HCT116 (cell line): ENCODE data around the gene INAFM1. TPM values are rescaled to one million over a fixed set of nuclear protein-coding genes. Genes with fewer than 3 reads are reported as not detected.

Experiments used
- ATAC-seq: fragments of 200-7000 bp; cut with Tn5 transposase; 2 replicates; pipeline ENCODE4 v1.9.1; 2020; ENCODE audit warnings: mild to moderate bottlenecking, moderate library complexity
- BruUV-seq: library from RNA; stranded (reverse); fragments of 400-500 nt; replicated peaks from 2 replicates; lab custom pipeline; 2021; lab: Mats Ljungman, UMichigan
- CTCF ChIA-PET: fragments of 300-600 bp; sonication (Branson Sonifier 250); formaldehyde crosslinking; loops from one replicate; lab custom pipeline; 2021; ENCODE audit warnings: antibody characterized with exemption; lab: Charles Lee
- POLR2A ChIA-PET: fragments of 300-600, 350-600 bp; sonication (Branson Sonifier 250); formaldehyde crosslinking; loops from one replicate; lab custom pipeline; 2021; ENCODE audit warnings: antibody characterized with exemption; lab: Charles Lee
- RAD21 ChIA-PET, 2 experiments: fragments of 300-600 bp; sonication (Branson Sonifier 250); formaldehyde crosslinking; loops; one replicate each; lab custom pipeline; 2023; ENCODE audit warnings: low total read pairs in 2 of 2; ENCODE audit not compliant: uncharacterized antibody in 2 of 2, unreplicated experiment in 2 of 2, low non-redundant PET in 1 of 2; lab: Charles Lee
- DNase-seq: peaks from one replicate; pipeline ENCODE4 v3.0.0-alpha.2; 2010; ENCODE audit warnings: low read depth, low spot score
- H2AFZ ChIP-seq: fragments of 200-600 bp; shearing (Covaris generic), sonication (generic); 2 replicates; pipeline ENCODE4 v1.6.1; 2017; ENCODE audit warnings: low read depth, mixed run types, mixed read lengths, antibody characterized with exemption, low read length; ENCODE audit not compliant: poor library complexity, severe bottlenecking
- H3K27ac ChIP-seq: 2 replicates; pipeline ENCODE4 v1.5.1; 2012; ENCODE audit warnings: low read depth, low read length
- H3K27me3 ChIP-seq: fragments of 200-600 bp; sonication (generic); 2 replicates; pipeline ENCODE4 v1.6.1; 2016; ENCODE audit warnings: mixed run types, low read length, mixed read lengths; ENCODE audit not compliant: insufficient read depth
- H3K36me3 ChIP-seq, 2 experiments: fragments of 200-500 bp in 1 of 2; fragments of 200-600 bp in 1 of 2; sonication (Bioruptor generic) in 1 of 2; sonication (generic) in 1 of 2; 2 replicates each; pipeline versions ENCODE4 v1.5.1 to v1.6.1; 2014 to 2016; ENCODE audit warnings: low read length in 2 of 2, inconsistent platforms in 1 of 2, mixed read lengths in 1 of 2, mixed run types in 1 of 2; ENCODE audit not compliant: insufficient read depth in 2 of 2, control insufficient read depth in 1 of 2
- H3K4me1 ChIP-seq, 2 experiments: fragments of 200-600 bp in 1 of 2; sonication (generic) in 1 of 2; 2 replicates each; pipeline versions ENCODE4 v1.5.1 to v1.6.1; 2012 to 2017; ENCODE audit warnings: low read length in 2 of 2, inconsistent platforms in 1 of 2, mild to moderate bottlenecking in 1 of 2, mixed read lengths in 1 of 2, mixed run types in 1 of 2, moderate library complexity in 1 of 2; ENCODE audit not compliant: insufficient read depth in 2 of 2, control insufficient read depth in 1 of 2
- H3K4me2 ChIP-seq: fragments of 200-600 bp; sonication (generic); 2 replicates; pipeline ENCODE4 v1.6.1; 2017; ENCODE audit warnings: mixed run types, low read length, mixed read lengths
- H3K4me3 ChIP-seq, 2 experiments: fragments of 200-600 bp in 1 of 2; sonication (generic) in 1 of 2; replicated peaks in 1 of 2; 2 replicates each; pipeline ENCODE4 v1.5.1; 2011 to 2016; ENCODE audit warnings: low read length in 2 of 2, control low read depth in 1 of 2, low read depth in 1 of 2, mild to moderate bottlenecking in 1 of 2, mixed read lengths in 1 of 2, mixed run types in 1 of 2
- H3K79me2 ChIP-seq: fragments of 200-600 bp; sonication (generic); 2 replicates; pipeline ENCODE4 v1.6.1; 2017; ENCODE audit warnings: mild to moderate bottlenecking, mixed run types, low read length, moderate library complexity, mixed read lengths; ENCODE audit not compliant: insufficient read depth
- H3K9ac ChIP-seq: fragments of 200-600 bp; sonication (generic); 2 replicates; pipeline ENCODE4 v1.6.1; 2016; ENCODE audit warnings: low read length, mixed read lengths
- H3K9me2 ChIP-seq: fragments of 200-600 bp; sonication (generic), shearing (Covaris generic); 2 replicates; pipeline ENCODE4 v1.6.1; 2017; ENCODE audit warnings: mixed run types, mild to moderate bottlenecking, moderate library complexity; ENCODE audit not compliant: insufficient read depth
- H3K9me3 ChIP-seq, 2 experiments: fragments of 200-500 bp in 1 of 2; fragments of 200-600 bp in 1 of 2; sonication (Bioruptor generic) in 1 of 2; sonication (generic) in 1 of 2; 2 replicates each; pipeline ENCODE4 v1.6.1; 2014 to 2017; ENCODE audit warnings: low read length in 2 of 2, mixed read lengths in 2 of 2, inconsistent platforms in 1 of 2, low read depth in 1 of 2, mild to moderate bottlenecking in 1 of 2, mixed run types in 1 of 2, moderate library complexity in 1 of 2; ENCODE audit not compliant: control insufficient read depth in 1 of 2, insufficient read depth in 1 of 2
- H4K20me1 ChIP-seq: fragments of 200-600 bp; sonication (generic), shearing (Covaris generic); 2 replicates; pipeline ENCODE4 v1.6.1; 2017; ENCODE audit warnings: mixed run types, mild to moderate bottlenecking, moderate library complexity; ENCODE audit not compliant: insufficient read depth
- CBX3 ChIP-seq: IDR thresholded peaks from 2 replicates; pipeline ENCODE4 v1.6.1; 2012; ENCODE audit warnings: low read depth
- CEBPB ChIP-seq: IDR thresholded peaks from 2 replicates; pipeline ENCODE4 v1.6.1; 2012; ENCODE audit warnings: low read depth
- ELF1 ChIP-seq: IDR thresholded peaks from 2 replicates; pipeline ENCODE4 v1.6.1; 2012; ENCODE audit warnings: low read depth, borderline replicate concordance
- EZH2 ChIP-seq: fragments of 200-600 bp; sonication (generic); IDR thresholded peaks from 2 replicates; pipeline ENCODE4 v1.6.1; 2017; ENCODE audit warnings: antibody characterized with exemption, mixed run types
- EZH2phosphoT487 ChIP-seq: fragments of 200-600 bp; IDR thresholded peaks from 2 replicates; pipeline ENCODE4 v1.6.1; 2018; ENCODE audit warnings: antibody characterized with exemption, borderline replicate concordance
- POLR2A ChIP-seq: IDR thresholded peaks from 2 replicates; pipeline ENCODE4 v1.7.0; 2011; ENCODE audit warnings: borderline replicate concordance; ENCODE audit not compliant: insufficient read depth, insufficient read length; ENCODE audit errors: extremely low read depth
- POLR2AphosphoS5 ChIP-seq: IDR thresholded peaks from 2 replicates; pipeline ENCODE4 v1.6.1; 2011; ENCODE audit warnings: mild to moderate bottlenecking, low read depth, low read length, moderate library complexity
- RAD21 ChIP-seq: IDR thresholded peaks from 2 replicates; pipeline ENCODE4 v1.6.1; 2012; ENCODE audit warnings: low read depth, mild to moderate bottlenecking
- SRF ChIP-seq: IDR thresholded peaks from 2 replicates; pipeline ENCODE4 v1.6.1; 2012; ENCODE audit warnings: low read depth
- ZFX ChIP-seq: fragments of 450-650 bp; IDR thresholded peaks from 2 replicates; pipeline ENCODE4 v1.6.1; 2017
- ZNF274 ChIP-seq: fragments of 200-500 bp; sonication (Bioruptor generic); IDR thresholded peaks from 2 replicates; pipeline ENCODE4 v1.6.1; 2014; ENCODE audit warnings: mild to moderate bottlenecking, low read depth, low read length, inconsistent platforms
- intact Hi-C: fragments of 100-400 bp; cut with micrococcal nuclease; formaldehyde crosslinking; loops from 2 replicates; pipeline ENCODE4 v1.10.0; 2022
- total RNA-seq: library from RNA; stranded (reverse); gene quantifications from one replicate; pipeline ENCODE4 v1.2.1, GENCODE V29; 2021; ENCODE audit not compliant: unreplicated experiment
- TF ChIP-seq, protein P1 (sequence below), 3 experiments: fragments of 200-600 bp in 1 of 3; sonication (generic) in 1 of 3; IDR thresholded peaks in 2 of 3; conservative IDR thresholded peaks in 1 of 3; 2 replicates each; pipeline ENCODE4 v1.5.1; 2012 to 2017; ENCODE audit warnings: low read depth in 2 of 3, low read length in 2 of 3, antibody characterized with exemption in 1 of 3, borderline replicate concordance in 1 of 3, control low read depth in 1 of 3, mild to moderate bottlenecking in 1 of 3, mixed read lengths in 1 of 3, mixed run types in 1 of 3, moderate library complexity in 1 of 3; ENCODE audit not compliant: insufficient read depth in 1 of 3
- TF ChIP-seq, protein P2 (sequence below): IDR thresholded peaks from 2 replicates; pipeline ENCODE4 v1.6.1; 2012; ENCODE audit warnings: low read depth
- TF ChIP-seq, protein P3 (sequence below): IDR thresholded peaks from 2 replicates; pipeline ENCODE4 v1.6.1; 2011; ENCODE audit warnings: mild to moderate bottlenecking, low read length, moderate library complexity; ENCODE audit not compliant: insufficient replicate concordance; ENCODE audit errors: extremely low read depth
- TF ChIP-seq, protein P4 (sequence below): IDR thresholded peaks from 2 replicates; pipeline ENCODE4 v1.6.1; 2012

Gene INAFM1
- total RNA-seq, 1 experiment from 2014 or later = 22.9 TPM

DNA sequence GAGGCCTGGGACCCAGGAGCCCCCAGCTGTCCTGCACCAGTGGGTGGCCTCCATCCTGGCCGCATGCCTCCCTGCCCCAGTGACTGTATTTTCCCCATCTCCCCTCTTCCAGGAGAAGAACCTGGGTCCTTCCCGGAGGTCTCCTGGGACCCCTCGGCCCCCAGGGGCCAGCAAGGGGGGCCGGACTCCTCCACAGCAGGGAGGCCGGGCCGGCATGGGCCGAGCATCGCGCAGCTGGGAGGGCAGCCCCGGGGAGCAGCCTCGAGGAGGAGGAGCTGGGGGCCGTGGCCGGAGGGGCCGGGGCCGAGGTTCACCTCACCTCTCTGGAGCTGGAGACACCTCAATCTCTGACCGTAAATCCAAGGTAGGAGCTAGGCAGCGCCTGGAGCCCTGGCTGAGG, 14.2 kb upstream of the INAFM1 start:
- Histone ChIP-seq H3K27ac (no peak overlapping the region), H3K9me3 (no peaks in the 10 kb centered on the region), H3K4me1 (peaks cover 7 to 16% of the 10 kb centered on the region in 2 experiments; a peak in 3 of 4 replicates), H3K4me3 (no peak overlapping the region), H2AFZ (no peak overlapping the region), H3K27me3 (no peaks in the 10 kb centered on the region), H3K9ac (no peak overlapping the region), H3K4me2 (no peak overlapping the region), H3K9me2 (no peaks in the 10 kb centered on the region), H4K20me1 (no peaks in the 10 kb centered on the region), H3K79me2 (peaks cover 27% of the 10 kb centered on the region), H3K36me3 (peaks cover 27 to 42% of the 10 kb centered on the region in 2 experiments; a peak in 3 of 4 replicates)
- ChIA-PET RAD21 (no interaction called here), POLR2A (no interaction called here), CTCF (no interaction called here)
- no peak for DNase-seq
- BruUV-seq = no TSS peak
- intact Hi-C loops = no loop called here
- TF ChIP-seq, protein P1, sequence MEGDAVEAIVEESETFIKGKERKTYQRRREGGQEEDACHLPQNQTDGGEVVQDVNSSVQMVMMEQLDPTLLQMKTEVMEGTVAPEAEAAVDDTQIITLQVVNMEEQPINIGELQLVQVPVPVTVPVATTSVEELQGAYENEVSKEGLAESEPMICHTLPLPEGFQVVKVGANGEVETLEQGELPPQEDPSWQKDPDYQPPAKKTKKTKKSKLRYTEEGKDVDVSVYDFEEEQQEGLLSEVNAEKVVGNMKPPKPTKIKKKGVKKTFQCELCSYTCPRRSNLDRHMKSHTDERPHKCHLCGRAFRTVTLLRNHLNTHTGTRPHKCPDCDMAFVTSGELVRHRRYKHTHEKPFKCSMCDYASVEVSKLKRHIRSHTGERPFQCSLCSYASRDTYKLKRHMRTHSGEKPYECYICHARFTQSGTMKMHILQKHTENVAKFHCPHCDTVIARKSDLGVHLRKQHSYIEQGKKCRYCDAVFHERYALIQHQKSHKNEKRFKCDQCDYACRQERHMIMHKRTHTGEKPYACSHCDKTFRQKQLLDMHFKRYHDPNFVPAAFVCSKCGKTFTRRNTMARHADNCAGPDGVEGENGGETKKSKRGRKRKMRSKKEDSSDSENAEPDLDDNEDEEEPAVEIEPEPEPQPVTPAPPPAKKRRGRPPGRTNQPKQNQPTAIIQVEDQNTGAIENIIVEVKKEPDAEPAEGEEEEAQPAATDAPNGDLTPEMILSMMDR (IDR thresholded peaks at IDR 0.05 in 2 of 3, conservative IDR thresholded peaks at IDR 0.05 in 1 of 3; ENCODE audit: borderline replicate concordance in 1 of 3, insufficient read depth in 1 of 3, low read depth in 2 of 3, low read length in 2 of 3) = no peak
- TF ChIP-seq EZH2 = no peak
- TF ChIP-seq ZFX = no peak
- no peak for TF ChIP-seq CEBPB
- TF ChIP-seq, protein P2, sequence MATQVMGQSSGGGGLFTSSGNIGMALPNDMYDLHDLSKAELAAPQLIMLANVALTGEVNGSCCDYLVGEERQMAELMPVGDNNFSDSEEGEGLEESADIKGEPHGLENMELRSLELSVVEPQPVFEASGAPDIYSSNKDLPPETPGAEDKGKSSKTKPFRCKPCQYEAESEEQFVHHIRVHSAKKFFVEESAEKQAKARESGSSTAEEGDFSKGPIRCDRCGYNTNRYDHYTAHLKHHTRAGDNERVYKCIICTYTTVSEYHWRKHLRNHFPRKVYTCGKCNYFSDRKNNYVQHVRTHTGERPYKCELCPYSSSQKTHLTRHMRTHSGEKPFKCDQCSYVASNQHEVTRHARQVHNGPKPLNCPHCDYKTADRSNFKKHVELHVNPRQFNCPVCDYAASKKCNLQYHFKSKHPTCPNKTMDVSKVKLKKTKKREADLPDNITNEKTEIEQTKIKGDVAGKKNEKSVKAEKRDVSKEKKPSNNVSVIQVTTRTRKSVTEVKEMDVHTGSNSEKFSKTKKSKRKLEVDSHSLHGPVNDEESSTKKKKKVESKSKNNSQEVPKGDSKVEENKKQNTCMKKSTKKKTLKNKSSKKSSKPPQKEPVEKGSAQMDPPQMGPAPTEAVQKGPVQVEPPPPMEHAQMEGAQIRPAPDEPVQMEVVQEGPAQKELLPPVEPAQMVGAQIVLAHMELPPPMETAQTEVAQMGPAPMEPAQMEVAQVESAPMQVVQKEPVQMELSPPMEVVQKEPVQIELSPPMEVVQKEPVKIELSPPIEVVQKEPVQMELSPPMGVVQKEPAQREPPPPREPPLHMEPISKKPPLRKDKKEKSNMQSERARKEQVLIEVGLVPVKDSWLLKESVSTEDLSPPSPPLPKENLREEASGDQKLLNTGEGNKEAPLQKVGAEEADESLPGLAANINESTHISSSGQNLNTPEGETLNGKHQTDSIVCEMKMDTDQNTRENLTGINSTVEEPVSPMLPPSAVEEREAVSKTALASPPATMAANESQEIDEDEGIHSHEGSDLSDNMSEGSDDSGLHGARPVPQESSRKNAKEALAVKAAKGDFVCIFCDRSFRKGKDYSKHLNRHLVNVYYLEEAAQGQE = no peak
- TF ChIP-seq POLR2A = no peak
- TF ChIP-seq SRF = no peak
- no peak for TF ChIP-seq EZH2phosphoT487
- no peak for TF ChIP-seq RAD21
- TF ChIP-seq ELF1 = no peak
- TF ChIP-seq, protein P3, sequence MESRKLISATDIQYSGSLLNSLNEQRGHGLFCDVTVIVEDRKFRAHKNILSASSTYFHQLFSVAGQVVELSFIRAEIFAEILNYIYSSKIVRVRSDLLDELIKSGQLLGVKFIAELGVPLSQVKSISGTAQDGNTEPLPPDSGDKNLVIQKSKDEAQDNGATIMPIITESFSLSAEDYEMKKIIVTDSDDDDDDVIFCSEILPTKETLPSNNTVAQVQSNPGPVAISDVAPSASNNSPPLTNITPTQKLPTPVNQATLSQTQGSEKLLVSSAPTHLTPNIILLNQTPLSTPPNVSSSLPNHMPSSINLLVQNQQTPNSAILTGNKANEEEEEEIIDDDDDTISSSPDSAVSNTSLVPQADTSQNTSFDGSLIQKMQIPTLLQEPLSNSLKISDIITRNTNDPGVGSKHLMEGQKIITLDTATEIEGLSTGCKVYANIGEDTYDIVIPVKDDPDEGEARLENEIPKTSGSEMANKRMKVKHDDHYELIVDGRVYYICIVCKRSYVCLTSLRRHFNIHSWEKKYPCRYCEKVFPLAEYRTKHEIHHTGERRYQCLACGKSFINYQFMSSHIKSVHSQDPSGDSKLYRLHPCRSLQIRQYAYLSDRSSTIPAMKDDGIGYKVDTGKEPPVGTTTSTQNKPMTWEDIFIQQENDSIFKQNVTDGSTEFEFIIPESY = no peak
- TF ChIP-seq POLR2AphosphoS5 = no peak
- TF ChIP-seq CBX3 = no peak
- TF ChIP-seq, protein P4, sequence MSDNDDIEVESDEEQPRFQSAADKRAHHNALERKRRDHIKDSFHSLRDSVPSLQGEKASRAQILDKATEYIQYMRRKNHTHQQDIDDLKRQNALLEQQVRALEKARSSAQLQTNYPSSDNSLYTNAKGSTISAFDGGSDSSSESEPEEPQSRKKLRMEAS = no peak
- no peak for TF ChIP-seq ZNF274
- no peak for ATAC-seq
